B cell (primary cell): ENCODE measurements around the gene RANBP10. TPM values are rescaled to one million over a fixed set of nuclear protein-coding genes. Genes with fewer than 3 reads are reported as not detected.

ENCODE experiments used
- ATAC-seq: fragments of 200-7000 bp; cut with Tn5 transposase; one replicate; pipeline ENCODE4 v1.10.0; 2021; ENCODE audit warnings: low read depth, mild to moderate bottlenecking, moderate number of reproducible peaks, moderate library complexity
- CTCF ChIA-PET: fragments of 350-600 bp; sonication (Branson Sonifier 250); formaldehyde crosslinking; loops from one replicate; lab custom pipeline; 2021; ENCODE audit warnings: antibody characterized with exemption, inconsistent platforms; lab: Charles Lee
- POLR2A ChIA-PET: fragments of 350-600 bp; sonication (Branson Sonifier 250); formaldehyde crosslinking; loops from one replicate; lab custom pipeline; 2021; ENCODE audit warnings: antibody characterized with exemption; lab: Charles Lee
- DNase-seq: peaks from one replicate; pipeline ENCODE4 v3.0.0; 2013
- H2AFZ ChIP-seq: 2 replicates; pipeline ENCODE4 v1.6.1; 2012; ENCODE audit warnings: mild to moderate bottlenecking, low read depth, low read length; ENCODE audit not compliant: insufficient read depth, poor library complexity, severe bottlenecking
- H3K27ac ChIP-seq, 2 donors: 1 replicate in 1 of 2; 2 replicates in 1 of 2; pipeline ENCODE4 v1.5.1; 2012 to 2013; ENCODE audit warnings: low read length in 2 of 2, mild to moderate bottlenecking in 2 of 2, moderate library complexity in 1 of 2
- H3K27me3 ChIP-seq, 4 experiments: fragments of 200-600 bp in 1 of 4; sonication (generic) in 1 of 4; replicated peaks in 1 of 4; 1 replicate in 2 of 4; 2 replicates in 2 of 4; pipeline versions ENCODE4 v1.6.1 to v1.7.0; 2013 to 2016; ENCODE audit warnings: low read length in 3 of 4, mild to moderate bottlenecking in 2 of 4, mixed read lengths in 1 of 4, moderate library complexity in 1 of 4; ENCODE audit not compliant: insufficient read depth in 4 of 4, control insufficient read depth in 3 of 4; ENCODE audit errors: control extremely low read depth in 1 of 4
- H3K36me3 ChIP-seq, 2 experiments: replicated peaks in 1 of 2; 1 replicate in 1 of 2; 2 replicates in 1 of 2; pipeline versions ENCODE4 v1.6.1 to v1.7.1; 2013; ENCODE audit warnings: low read length in 1 of 2; ENCODE audit not compliant: insufficient read depth in 2 of 2, control insufficient read depth in 1 of 2; ENCODE audit errors: control extremely low read depth in 1 of 2, extremely low read depth in 1 of 2
- H3K4me1 ChIP-seq, 2 donors: fragments of 200-600 bp in 1 of 2; sonication (generic) in 1 of 2; 1 replicate in 1 of 2; 2 replicates in 1 of 2; pipeline versions ENCODE4 v1.5.1 to v1.6.1; 2013 to 2017; ENCODE audit warnings: low read length in 2 of 2; ENCODE audit not compliant: control insufficient read depth in 2 of 2, insufficient read depth in 2 of 2
- H3K4me2 ChIP-seq: replicated peaks from 2 replicates; pipeline ENCODE3; 2012; ENCODE audit warnings: mild to moderate bottlenecking, low read depth, low read length; ENCODE audit not compliant: poor library complexity, severe bottlenecking
- H3K4me3 ChIP-seq, 5 experiments: fragments of 200-600 bp in 1 of 5; sonication (generic) in 1 of 5; 1 replicate in 3 of 5; 2 replicates in 2 of 5; pipeline versions ENCODE4 v1.5.1 to v1.7.0; 2011 to 2016; ENCODE audit warnings: low read length in 4 of 5, mild to moderate bottlenecking in 4 of 5, low read depth in 2 of 5, control low read depth in 1 of 5, moderate library complexity in 1 of 5; ENCODE audit not compliant: insufficient read depth in 1 of 5; ENCODE audit errors: control extremely low read depth in 1 of 5, extremely low read depth in 1 of 5
- H3K79me2 ChIP-seq: fragments of 200-600 bp; sonication (generic); one replicate; pipeline ENCODE4 v1.6.0; 2016; ENCODE audit warnings: low read length; ENCODE audit not compliant: control insufficient read depth, insufficient read depth
- H3K9ac ChIP-seq: fragments of 200-600 bp; sonication (generic); 2 replicates; pipeline ENCODE4 v1.6.1; 2017; ENCODE audit warnings: mild to moderate bottlenecking, low read length, moderate library complexity
- H3K9me3 ChIP-seq, 3 donors: one replicate each; pipeline versions ENCODE4 v1.6.1 to v1.7.1; 2013; ENCODE audit warnings: low read length in 2 of 3; ENCODE audit not compliant: control insufficient read depth in 2 of 3, insufficient read depth in 1 of 3; ENCODE audit errors: control extremely low read depth in 1 of 3
- H4K20me1 ChIP-seq: 2 replicates; pipeline ENCODE4 v1.6.0; 2012; ENCODE audit warnings: mild to moderate bottlenecking, low read length; ENCODE audit not compliant: insufficient read depth, control insufficient read depth, poor library complexity, severe bottlenecking
- H3K27ac Mint-ChIP-seq: one replicate; pipeline ENCODE4 v1.8.0; 2021; ENCODE audit warnings: mixed read lengths
- H3K27me3 Mint-ChIP-seq: one replicate; pipeline ENCODE4 v1.8.0; 2021; ENCODE audit warnings: mixed read lengths
- H3K4me1 Mint-ChIP-seq: one replicate; pipeline ENCODE4 v1.8.0; 2021; ENCODE audit warnings: mixed read lengths
- H3K4me3 Mint-ChIP-seq: one replicate; pipeline ENCODE4 v1.8.0; 2021; ENCODE audit warnings: mixed read lengths
- H3K9me3 Mint-ChIP-seq: one replicate; pipeline ENCODE4 v1.8.0; 2022; ENCODE audit warnings: mixed read lengths; ENCODE audit not compliant: insufficient read depth
- EZH2 ChIP-seq: IDR thresholded peaks from 2 replicates; pipeline ENCODE4 v1.6.1; 2012; ENCODE audit warnings: borderline replicate concordance, low read depth, mild to moderate bottlenecking, moderate library complexity, low read length; ENCODE audit not compliant: insufficient read depth, poor library complexity, severe bottlenecking
- WGBS: methylation state at CpG from one replicate; pipeline ENCODE4 v1.1.5; 2013; ENCODE audit warnings: missing lambda C conversion rate; ENCODE audit not compliant: insufficient coverage; 5-methylcytosine and 5-hydroxymethylcytosine counted together
- intact Hi-C: fragments of 100-400 bp; cut with micrococcal nuclease; formaldehyde crosslinking; loops from one replicate; pipeline ENCODE4 v1.10.0; 2022
- polyA plus RNA-seq: library from polyadenylated mRNA; depleted of rRNA; stranded (reverse); fragments of >200 nt; gene quantifications from 2 replicates; pipeline ENCODE4 v1.2.3, GENCODE V29; 2012
- total RNA-seq, 2 donors: library from RNA; stranded (reverse); fragments of 120-200 nt in 1 of 2; gene quantifications; 1 replicate in 1 of 2; 2 replicates in 1 of 2; pipeline versions ENCODE4 v1.2.3 to v1.2.4, GENCODE V29; 2013 to 2022
- TF ChIP-seq, protein P1 (sequence below): fragments of 200-600 bp; IDR thresholded peaks from one replicate; pipeline ENCODE4 v1.8.0; 2022; ENCODE audit warnings: antibody characterized with exemption, mild to moderate bottlenecking

RANBP10 gene
- total and polyA plus RNA-seq, 2 donors (not counting 1 experiment from before 2014, with no cell fraction given): 29.0 to 32.2 TPM

DNA sequence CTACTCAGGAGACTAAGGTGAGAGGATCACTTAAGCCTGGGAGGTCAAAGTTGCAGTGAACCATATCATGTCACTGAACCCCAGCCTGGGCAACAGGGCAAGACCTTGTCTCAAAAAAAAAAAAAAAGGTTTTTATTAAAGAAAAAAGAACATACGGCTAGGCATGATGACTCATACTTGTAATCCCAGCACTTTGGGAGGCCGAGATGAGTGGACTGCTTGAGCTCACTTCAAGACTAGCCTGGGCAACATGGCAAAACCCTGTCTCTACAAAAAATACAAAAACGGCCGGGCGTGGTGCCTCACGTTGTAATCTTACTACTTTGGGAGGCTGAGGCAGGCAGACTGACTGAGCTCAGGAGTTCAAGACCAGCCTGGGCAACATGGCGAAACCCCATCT lies 38.4 kb downstream of the RANBP10 start:
- H3K27me3 Mint-ChIP-seq: no peaks in the 10 kb centered on the region
- no peaks in the 10 kb centered on the region for H3K9me3 Mint-ChIP-seq
- H3K9ac ChIP-seq: no peak overlapping the region
- no peaks in the 10 kb centered on the region for H3K4me1 ChIP-seq
- no peak for ATAC-seq
- WGBS: 77% methylated on average over 5 of the region's 7 CpGs
- no peak for DNase-seq
- no peak overlapping the region for H3K4me3 Mint-ChIP-seq
- H3K4me3 ChIP-seq: no peak overlapping the region
- H3K27ac Mint-ChIP-seq: no peak overlapping the region
- H2AFZ ChIP-seq: no peak overlapping the region
- H3K9me3 ChIP-seq: no peaks in the 10 kb centered on the region
- POLR2A ChIA-PET: no interaction called here
- H3K4me2 ChIP-seq: no peak overlapping the region
- CTCF ChIA-PET: interaction anchor here (0.6 to 1.2 kb wide), 4 partner anchors 48 to 259 kb away, joined by 3 to 7 read pairs (median 4); partner anchors contain the start of gene GFOD2
- peaks cover 79% of the 10 kb centered on the region for H3K79me2 ChIP-seq
- H3K4me1 Mint-ChIP-seq: peaks cover 2% of the 10 kb centered on the region
- no peak overlapping the region for H3K27ac ChIP-seq
- TF ChIP-seq, protein P1, sequence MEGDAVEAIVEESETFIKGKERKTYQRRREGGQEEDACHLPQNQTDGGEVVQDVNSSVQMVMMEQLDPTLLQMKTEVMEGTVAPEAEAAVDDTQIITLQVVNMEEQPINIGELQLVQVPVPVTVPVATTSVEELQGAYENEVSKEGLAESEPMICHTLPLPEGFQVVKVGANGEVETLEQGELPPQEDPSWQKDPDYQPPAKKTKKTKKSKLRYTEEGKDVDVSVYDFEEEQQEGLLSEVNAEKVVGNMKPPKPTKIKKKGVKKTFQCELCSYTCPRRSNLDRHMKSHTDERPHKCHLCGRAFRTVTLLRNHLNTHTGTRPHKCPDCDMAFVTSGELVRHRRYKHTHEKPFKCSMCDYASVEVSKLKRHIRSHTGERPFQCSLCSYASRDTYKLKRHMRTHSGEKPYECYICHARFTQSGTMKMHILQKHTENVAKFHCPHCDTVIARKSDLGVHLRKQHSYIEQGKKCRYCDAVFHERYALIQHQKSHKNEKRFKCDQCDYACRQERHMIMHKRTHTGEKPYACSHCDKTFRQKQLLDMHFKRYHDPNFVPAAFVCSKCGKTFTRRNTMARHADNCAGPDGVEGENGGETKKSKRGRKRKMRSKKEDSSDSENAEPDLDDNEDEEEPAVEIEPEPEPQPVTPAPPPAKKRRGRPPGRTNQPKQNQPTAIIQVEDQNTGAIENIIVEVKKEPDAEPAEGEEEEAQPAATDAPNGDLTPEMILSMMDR: no peak
- no peak for TF ChIP-seq EZH2
- peaks cover 10 to 38% of the 10 kb centered on the region in 2 experiments for H3K36me3 ChIP-seq
- intact Hi-C loops: no loop called here
- H3K27me3 ChIP-seq: no peaks in the 10 kb centered on the region
- peaks cover 22% of the 10 kb centered on the region for H4K20me1 ChIP-seq

DNA sequence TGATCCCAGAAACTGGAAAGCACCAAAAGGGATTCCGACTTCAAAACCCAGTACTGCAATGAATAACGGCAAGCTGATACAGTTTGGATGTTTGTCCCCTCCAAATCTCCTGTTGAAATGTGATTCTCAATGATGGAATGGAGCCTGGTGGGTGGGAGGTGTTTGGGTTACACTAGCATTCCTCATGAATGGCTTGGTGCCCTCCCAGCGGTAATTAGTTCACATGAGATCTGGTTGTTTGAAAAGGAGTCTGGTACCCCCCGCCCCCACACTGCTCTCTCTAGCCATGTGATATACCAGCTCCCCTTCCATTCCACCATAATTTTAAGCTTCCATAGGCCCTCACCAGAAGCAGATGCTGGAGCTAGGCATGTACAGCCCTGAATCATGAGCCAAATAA lies 40.1 kb downstream of the RANBP10 start:
- Histone ChIP-seq H2AFZ (no peak overlapping the region), H3K4me2 (no peak overlapping the region), H3K79me2 (peaks cover 79% of the 10 kb centered on the region), H3K27ac (no peak overlapping the region), H3K9ac (no peak overlapping the region), H3K9me3 (no peaks in the 10 kb centered on the region), H3K4me3 (no peak overlapping the region), H3K4me1 (no peaks in the 10 kb centered on the region), H4K20me1 (peaks cover 26% of the 10 kb centered on the region), H3K36me3 (peaks cover 7 to 38% of the 10 kb centered on the region in 2 experiments), H3K27me3 (no peaks in the 10 kb centered on the region)
- Mint-ChIP-seq H3K4me3 (no peak overlapping the region), H3K27me3 (no peaks in the 10 kb centered on the region), H3K4me1 (peaks cover 7% of the 10 kb centered on the region), H3K27ac (no peak overlapping the region), H3K9me3 (no peaks in the 10 kb centered on the region)
- intact Hi-C loops: no loop called here
- 100% methylated on average over 2 of the region's 4 CpGs for WGBS
- no peak for DNase-seq
- TF ChIP-seq EZH2: no peak
- TF ChIP-seq, protein P1: no peak
- ChIA-PET POLR2A (interaction anchor here (0.6 kb wide), 1 partner anchor 42 kb away, joined by 3 read pairs; no protein-coding TSS in a partner anchor), CTCF (interaction anchor here (0.6 kb wide), 1 partner anchor 67 kb away, joined by 3 read pairs; no protein-coding TSS in a partner anchor)
- no peak for ATAC-seq
